ENCODE data around the gene SLC6A5. TPM values are rescaled to one million over a fixed set of nuclear protein-coding genes. Genes with fewer than 3 reads are reported as not detected.
"Not testable (repeated sequence)": the region's sequence is repeated elsewhere in the genome, so short reads cannot be mapped to it uniquely, and the experiment has no call there.

The SLC6A5 gene
- total RNA-seq, 4 donors from 2014 or later = not detected

DNA sequence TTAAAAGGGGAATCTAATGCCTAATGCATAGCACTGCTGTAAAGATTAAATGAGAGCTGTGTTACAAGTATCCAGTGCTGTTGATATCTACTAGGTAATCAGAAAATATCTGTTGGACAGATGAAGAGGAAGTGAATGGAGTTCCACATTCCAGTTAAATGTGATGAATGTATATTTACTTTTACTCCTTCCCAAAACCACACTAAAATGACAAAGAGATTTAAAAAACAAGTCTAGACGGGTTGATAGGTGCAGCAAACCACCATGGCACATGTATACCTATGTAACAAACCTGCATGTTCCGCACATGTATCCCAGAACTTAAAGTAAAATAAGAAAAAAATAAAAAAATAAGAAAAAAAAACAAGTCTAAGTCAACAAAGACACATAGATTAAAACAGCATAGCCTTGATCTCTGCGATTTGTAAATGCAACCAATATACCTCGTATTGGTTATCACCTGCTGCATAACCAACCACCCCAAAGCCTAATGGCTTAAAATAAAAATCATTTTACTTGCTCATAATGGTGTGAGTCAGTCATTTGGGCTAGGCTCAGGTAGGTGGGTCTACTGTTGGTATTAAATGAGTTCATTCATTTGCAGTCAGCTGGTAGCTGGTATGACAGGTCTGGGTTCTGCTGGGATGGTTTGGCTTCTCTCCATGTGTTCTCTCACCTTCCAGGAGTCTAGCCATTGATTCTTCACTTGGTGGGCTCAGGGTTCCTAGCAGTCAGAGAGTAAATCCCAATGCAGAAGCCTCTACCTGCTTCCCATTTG, 39.7 kb upstream of the SLC6A5 start:
- no peak for TF ChIP-seq EP300 (IDR thresholded peaks at IDR 0.05)
- TF ChIP-seq, protein P1, sequence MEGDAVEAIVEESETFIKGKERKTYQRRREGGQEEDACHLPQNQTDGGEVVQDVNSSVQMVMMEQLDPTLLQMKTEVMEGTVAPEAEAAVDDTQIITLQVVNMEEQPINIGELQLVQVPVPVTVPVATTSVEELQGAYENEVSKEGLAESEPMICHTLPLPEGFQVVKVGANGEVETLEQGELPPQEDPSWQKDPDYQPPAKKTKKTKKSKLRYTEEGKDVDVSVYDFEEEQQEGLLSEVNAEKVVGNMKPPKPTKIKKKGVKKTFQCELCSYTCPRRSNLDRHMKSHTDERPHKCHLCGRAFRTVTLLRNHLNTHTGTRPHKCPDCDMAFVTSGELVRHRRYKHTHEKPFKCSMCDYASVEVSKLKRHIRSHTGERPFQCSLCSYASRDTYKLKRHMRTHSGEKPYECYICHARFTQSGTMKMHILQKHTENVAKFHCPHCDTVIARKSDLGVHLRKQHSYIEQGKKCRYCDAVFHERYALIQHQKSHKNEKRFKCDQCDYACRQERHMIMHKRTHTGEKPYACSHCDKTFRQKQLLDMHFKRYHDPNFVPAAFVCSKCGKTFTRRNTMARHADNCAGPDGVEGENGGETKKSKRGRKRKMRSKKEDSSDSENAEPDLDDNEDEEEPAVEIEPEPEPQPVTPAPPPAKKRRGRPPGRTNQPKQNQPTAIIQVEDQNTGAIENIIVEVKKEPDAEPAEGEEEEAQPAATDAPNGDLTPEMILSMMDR (IDR thresholded peaks at IDR 0.05) = no peak
- no peak for TF ChIP-seq POLR2A (IDR thresholded peaks at IDR 0.05)
- DNase-seq (ENCODE audit: low spot score in 2 of 2) = no peak
- 76 to 81% methylated on average over 4 of the region's 4 CpGs for WGBS, 2 donors
- Histone ChIP-seq H3K27me3 (no peaks in the 10 kb centered on the region), H3K27ac (no peak overlapping the region), H3K9me3 (peaks cover 0 to 6% (median 0%) of the 10 kb centered on the region in 4 donors), H3K4me1 (no peaks in the 10 kb centered on the region), H3K36me3 (no peaks in the 10 kb centered on the region), H3K4me3 (no peak overlapping the region)

DNA sequence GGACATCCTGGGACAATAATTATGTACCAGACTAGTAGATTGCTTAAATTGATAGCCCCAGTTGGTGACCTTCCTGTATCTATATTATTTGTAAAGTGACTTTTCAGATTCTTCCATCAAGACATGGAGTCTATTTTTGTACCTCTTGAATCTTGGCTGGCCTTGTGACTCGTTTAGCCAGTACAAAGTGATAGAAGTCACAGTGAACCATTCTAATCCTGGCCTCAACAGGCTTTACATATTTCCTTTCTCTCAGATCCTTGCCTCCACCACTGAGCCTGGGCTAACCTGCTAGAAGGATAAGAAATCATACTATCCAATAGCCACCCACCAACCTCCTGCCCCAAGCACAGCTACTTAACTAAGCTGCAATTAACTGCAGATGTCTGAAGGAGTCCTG, 37.5 kb upstream of the SLC6A5 start:
- WGBS, 2 donors = 46 to 50% methylated on average over 1 of the region's 1 CpG
- DNase-seq (ENCODE audit: low spot score in 2 of 2) = no peak

DNA sequence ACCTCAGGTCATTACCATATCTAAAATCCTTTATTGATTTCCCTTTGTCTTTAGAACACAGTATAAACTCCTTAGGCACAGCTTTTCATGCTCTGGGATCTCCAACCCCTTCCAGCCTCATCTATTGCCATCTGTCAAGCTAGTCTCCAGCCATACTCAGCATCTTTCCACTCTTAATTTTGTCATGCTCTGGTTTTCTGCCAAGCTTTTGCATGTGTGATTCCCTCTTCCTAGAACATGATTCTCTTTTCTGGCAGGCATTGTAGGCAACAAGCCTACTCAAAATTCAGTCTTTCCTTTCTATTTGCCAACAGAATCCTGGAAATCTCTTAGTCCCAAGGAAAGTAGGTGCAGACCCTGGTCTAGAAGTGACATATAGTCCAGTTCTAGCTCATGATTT, 35.5 kb upstream of the SLC6A5 start:
- Histone ChIP-seq H3K4me1 (no peaks in the 10 kb centered on the region), H3K9me3 (no peaks in the 10 kb centered on the region), H3K36me3 (no peaks in the 10 kb centered on the region), H3K27me3 (no peaks in the 10 kb centered on the region), H3K27ac (no peak overlapping the region), H3K4me3 (no peak overlapping the region)
- no peak for TF ChIP-seq EP300 (IDR thresholded peaks at IDR 0.05)
- no peak for TF ChIP-seq POLR2A (IDR thresholded peaks at IDR 0.05)
- TF ChIP-seq, protein P1 (IDR thresholded peaks at IDR 0.05) = no peak
- no peak for DNase-seq (ENCODE audit: low spot score in 2 of 2)

More for the DNA sequence above, 37.5 kb upstream of the SLC6A5 start:
- no peaks in the 10 kb centered on the region for H3K36me3 ChIP-seq
- no peaks in the 10 kb centered on the region for H3K27me3 ChIP-seq
- TF ChIP-seq, protein P1 (IDR thresholded peaks at IDR 0.05) = no peak
- TF ChIP-seq POLR2A (IDR thresholded peaks at IDR 0.05) (no peak), EP300 (IDR thresholded peaks at IDR 0.05) (no peak)
- no peaks in the 10 kb centered on the region for H3K9me3 ChIP-seq
- no peak overlapping the region for H3K27ac ChIP-seq
- H3K4me1 ChIP-seq = no peaks in the 10 kb centered on the region
- H3K4me3 ChIP-seq = no peak overlapping the region

DNA sequence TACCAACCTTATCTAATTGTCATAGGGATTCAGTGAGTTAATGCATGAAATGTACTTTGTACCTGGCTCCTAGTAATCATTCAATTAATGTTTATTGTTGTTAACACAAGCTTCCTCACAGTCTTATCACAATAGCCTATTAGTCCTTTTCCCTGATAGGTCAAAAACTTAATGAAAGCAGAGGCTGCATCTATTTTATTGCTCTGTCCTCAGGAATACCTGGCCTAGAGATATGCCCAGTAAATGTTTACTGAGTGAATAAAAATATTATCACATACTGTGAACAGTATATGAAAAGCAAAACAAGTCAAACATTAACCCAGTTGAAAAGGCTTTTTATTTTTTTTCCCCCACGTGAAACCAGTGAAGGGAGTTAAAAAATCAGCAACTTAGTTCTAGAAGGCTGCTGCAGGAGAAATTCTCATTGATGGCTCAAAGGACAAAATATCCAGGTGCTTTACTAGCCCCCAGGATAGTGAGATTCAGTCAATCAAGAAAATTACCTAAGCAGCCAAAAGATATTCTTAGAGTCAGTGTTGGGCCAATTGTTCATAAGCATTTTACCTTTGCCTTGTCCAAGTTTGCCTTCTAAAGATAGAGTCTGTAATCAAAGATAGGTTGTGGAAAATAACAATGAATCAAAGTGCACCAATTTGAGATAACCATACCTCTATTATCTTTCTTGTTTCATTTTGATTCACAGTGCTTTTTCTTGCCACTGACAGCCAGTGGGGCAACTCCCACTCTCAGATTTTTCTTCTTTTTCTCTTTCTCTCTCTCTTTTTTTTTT, 34.4 kb upstream of the SLC6A5 start:
- H3K36me3 ChIP-seq = no peaks in the 10 kb centered on the region
- H3K27me3 ChIP-seq = no peaks in the 10 kb centered on the region
- H3K4me1 ChIP-seq = no peaks in the 10 kb centered on the region
- H3K9me3 ChIP-seq = no peaks in the 10 kb centered on the region
- H3K27ac ChIP-seq = no peak overlapping the region
- H3K4me3 ChIP-seq = no peak overlapping the region
- no peak for DNase-seq (ENCODE audit: low spot score in 2 of 2)
- 60 to 77% methylated on average over 1 of the region's 1 CpG for WGBS, 2 donors
- TF ChIP-seq, protein P1 (IDR thresholded peaks at IDR 0.05) = no peak
- TF ChIP-seq POLR2A (IDR thresholded peaks at IDR 0.05) (no peak), EP300 (IDR thresholded peaks at IDR 0.05) (no peak)

DNA sequence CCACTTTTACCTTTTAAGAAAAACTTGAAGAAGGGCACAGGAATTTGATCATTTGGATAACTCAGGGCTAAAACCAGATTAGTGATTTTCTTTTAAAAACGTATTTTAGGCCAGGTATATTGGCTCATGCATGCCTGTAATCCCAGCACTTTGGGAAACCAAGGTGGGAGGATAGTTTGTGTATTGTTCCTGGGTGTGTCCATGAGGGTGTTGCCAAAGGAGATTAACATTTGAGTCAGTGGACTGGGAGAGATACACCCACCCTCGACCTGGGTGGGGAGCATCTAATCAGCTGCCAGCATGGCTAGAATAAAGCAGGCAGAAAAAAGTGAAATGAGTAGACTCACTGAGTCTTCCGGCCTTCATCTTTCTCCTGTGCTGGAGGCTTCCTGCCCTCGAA, 33.3 kb upstream of the SLC6A5 start:
- 40 to 52% methylated on average over 4 of the region's 4 CpGs for WGBS, 2 donors
- H3K27ac ChIP-seq = not testable (repeated sequence)

More for the DNA sequence above, 33.3 kb upstream of the SLC6A5 start:
- H3K4me1 ChIP-seq; H3K4me3 ChIP-seq; H3K9me3 ChIP-seq; H3K36me3 ChIP-seq; H3K27me3 ChIP-seq; DNase-seq (ENCODE audit: low spot score in 2 of 2): not testable (repeated sequence)

Data from tibial nerve (tissue), 4 donors.